CD4-positive, alpha-beta T cell (primary cell): ENCODE results near the gene OR8J1. TPM values are rescaled to one million over a fixed set of nuclear protein-coding genes. Genes with fewer than 3 reads are reported as not detected.

ENCODE experiments used
- ATAC-seq: fragments of 200-7000 bp; cut with Tn5 transposase; one replicate; pipeline ENCODE4 v1.10.0; 2022; ENCODE audit warnings: mild to moderate bottlenecking; ENCODE audit not compliant: poor library complexity
- CTCF ChIA-PET: fragments of 350-600 bp; sonication (Branson Sonifier 250); formaldehyde crosslinking; loops from one replicate; lab custom pipeline; 2021; ENCODE audit warnings: antibody characterized with exemption, inconsistent platforms; lab: Charles Lee
- POLR2A ChIA-PET: fragments of 350-600 bp; sonication (Branson Sonifier 250); formaldehyde crosslinking; loops from one replicate; lab custom pipeline; 2021; ENCODE audit warnings: antibody characterized with exemption, inconsistent platforms; lab: Charles Lee
- DNase-seq, 14 experiments: peaks; one replicate each; pipeline ENCODE4 v3.0.0-alpha.2; 2013 to 2020; ENCODE audit warnings: mixed read lengths in 2 of 14
- H3K27ac ChIP-seq, 2 donors: one replicate each; pipeline versions ENCODE4 v1.5.1 to v1.7.0; 2013; ENCODE audit warnings: low read length in 2 of 2, low read depth in 1 of 2, mild to moderate bottlenecking in 1 of 2
- H3K27me3 ChIP-seq, 2 experiments: 1 replicate in 1 of 2; 2 replicates in 1 of 2; pipeline versions ENCODE4 v1.6.1 to v1.7.0; 2013; ENCODE audit warnings: low read length in 2 of 2, control low read depth in 1 of 2, mild to moderate bottlenecking in 1 of 2, moderate library complexity in 1 of 2; ENCODE audit not compliant: insufficient read depth in 2 of 2, control insufficient read depth in 1 of 2
- H3K36me3 ChIP-seq: one replicate; pipeline ENCODE4 v1.6.1; 2013; ENCODE audit warnings: low read length, control low read depth; ENCODE audit not compliant: insufficient read depth
- H3K4me1 ChIP-seq: one replicate; pipeline ENCODE4 v1.6.1; 2013; ENCODE audit warnings: low read length, control low read depth; ENCODE audit not compliant: insufficient read depth
- H3K4me3 ChIP-seq: one replicate; pipeline ENCODE4 v1.5.1; 2013; ENCODE audit warnings: mild to moderate bottlenecking, low read length, moderate library complexity
- H3K9me3 ChIP-seq, 2 experiments: 1 replicate in 1 of 2; 2 replicates in 1 of 2; pipeline versions ENCODE4 v1.6.1 to v1.7.0; 2013; ENCODE audit warnings: low read length in 2 of 2, mild to moderate bottlenecking in 2 of 2, control low read depth in 1 of 2, moderate library complexity in 1 of 2; ENCODE audit not compliant: control insufficient read depth in 1 of 2, insufficient read depth in 1 of 2
- H3K27ac Mint-ChIP-seq: one replicate; pipeline ENCODE4 v1.8.0; 2020; ENCODE audit warnings: mixed read lengths
- H3K27me3 Mint-ChIP-seq: one replicate; pipeline ENCODE4 v1.8.0; 2021; ENCODE audit warnings: mixed read lengths
- H3K36me3 Mint-ChIP-seq: one replicate; pipeline ENCODE4 v1.8.0; 2021; ENCODE audit warnings: low read depth, mixed read lengths
- H3K4me1 Mint-ChIP-seq: one replicate; pipeline ENCODE4 v1.8.0; 2021; ENCODE audit warnings: low read depth, mixed read lengths
- H3K4me3 Mint-ChIP-seq: one replicate; pipeline ENCODE4 v1.8.0; 2020; ENCODE audit warnings: mild to moderate bottlenecking, mixed read lengths
- H3K9me3 Mint-ChIP-seq: one replicate; pipeline ENCODE4 v1.8.0; 2020; ENCODE audit warnings: mixed read lengths
- CTCF ChIP-seq: fragments of 200-600 bp; IDR thresholded peaks from one replicate; pipeline ENCODE4 v1.8.0; 2022; ENCODE audit warnings: antibody characterized with exemption, mild to moderate bottlenecking
- intact Hi-C, 2 experiments: fragments of 100-400 bp; cut with DNase I in 1 of 2; cut with micrococcal nuclease in 1 of 2; formaldehyde crosslinking; loops; one replicate each; pipeline versions ENCODE4 v1.15.1 to v1.9.0; 2023 to 2025; cut with DNase I, micrococcal nuclease
- total RNA-seq, 174 experiments: library from RNA in 2 of 174; stranded (reverse) in 2 of 174; gene quantifications; one replicate each; pipeline ENCODE4 v1.2.3 and lab custom pipeline; 2021 to 2026

The OR8J1 gene
- total RNA-seq, 2 experiments from 2014 or later: not detected

- CTCF ChIA-PET: no interaction called here
- POLR2A ChIA-PET: no interaction called here
- no peaks in the 10 kb centered on the region for H3K4me1 ChIP-seq
- no peak overlapping the region for H3K27ac ChIP-seq
- Mint-ChIP-seq H3K27me3 (no peaks in the 10 kb centered on the region), H3K4me3 (no peak overlapping the region), H3K9me3 (peaks cover 13% of the 10 kb centered on the region), H3K36me3 (no peaks in the 10 kb centered on the region), H3K4me1 (no peaks in the 10 kb centered on the region), H3K27ac (no peak overlapping the region)
- TF ChIP-seq CTCF: no peak
- ATAC-seq: no peak
- no peak for DNase-seq
- H3K27me3 ChIP-seq: no peaks in the 10 kb centered on the region
- intact Hi-C loops: no loop called here
- no peaks in the 10 kb centered on the region for H3K9me3 ChIP-seq
- H3K36me3 ChIP-seq: no peaks in the 10 kb centered on the region
- H3K4me3 ChIP-seq: no peak overlapping the region
Measured at GRCh38 chr11:56410801-56411200, 56.7 kb downstream of the OR8J1 start.

Other genes with a start within 250 kb of the OR8J1 start
- not detected for gene OR8H3, start 231.9 kb upstream of the OR8J1 start, total RNA-seq
- gene OR8J3, start 214.1 kb upstream of the OR8J1 start, total RNA-seq: not detected
- not detected for gene OR8K5, start 194.0 kb upstream of the OR8J1 start, total RNA-seq
- gene OR5J2, start 177.7 kb upstream of the OR8J1 start, total RNA-seq: not detected
- gene OR5T2, start 120.0 kb upstream of the OR8J1 start, total RNA-seq: not detected
- gene OR5T3, start 102.0 kb upstream of the OR8J1 start, total RNA-seq: not detected
- not detected for gene OR5T1, start 80.1 kb upstream of the OR8J1 start, total RNA-seq
- not detected for gene OR8H1, start 62.0 kb upstream of the OR8J1 start, total RNA-seq
- gene OR8K3, start 39.1 kb upstream of the OR8J1 start, total RNA-seq: not detected
- not detected for gene OR8K1, start 8.3 kb upstream of the OR8J1 start, total RNA-seq
- gene OR8U1, start 21.3 kb downstream of the OR8J1 start, total RNA-seq: not detected
- gene OR5AL1, start 58.4 kb downstream of the OR8J1 start, total RNA-seq: not detected
- not detected for gene OR5M3, start 119.1 kb downstream of the OR8J1 start, total RNA-seq
- not detected for gene OR5M8, start 137.1 kb downstream of the OR8J1 start, total RNA-seq
- not detected for gene OR5M11, start 189.0 kb downstream of the OR8J1 start, total RNA-seq
- gene OR5M10, start 223.4 kb downstream of the OR8J1 start, total RNA-seq: not detected